Measurements from ENCODE around the gene HTR2A.
"Not testable (repeated sequence)": the region's sequence is repeated elsewhere in the genome, so short reads cannot be mapped to it uniquely, and the experiment has no call there.

Gene HTR2A

DNA sequence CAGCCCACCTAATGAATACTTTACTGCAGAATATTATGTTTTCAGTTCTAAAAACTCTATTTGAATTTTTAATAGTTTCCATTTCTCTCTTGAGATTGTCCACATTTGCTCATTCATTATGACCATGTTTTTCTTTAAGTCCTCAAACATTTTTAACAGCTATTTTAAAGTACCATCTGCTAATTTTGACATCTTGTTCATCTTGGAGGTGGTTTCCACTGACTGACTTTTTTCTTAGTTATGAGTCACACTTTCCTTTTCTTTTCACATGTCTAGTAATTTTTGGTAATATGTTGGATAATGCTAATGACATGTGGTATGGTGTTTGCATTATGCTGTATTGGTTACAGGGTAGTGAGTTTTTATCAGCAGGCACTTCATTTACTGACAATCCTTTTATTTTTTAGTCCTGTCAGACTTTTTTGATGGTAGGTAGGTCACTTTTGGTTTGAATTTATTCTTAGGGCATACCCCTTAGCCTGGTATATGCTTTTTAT lies 84.5 kb downstream of the HTR2A start:
- H3K36me3 ChIP-seq (ENCODE audit: insufficient read depth, low read length) = no peaks in the 10 kb centered on the region
- H3K4me1 ChIP-seq (ENCODE audit: insufficient read depth, low read length) = peaks cover 6% of the 10 kb centered on the region; the same call in 1 of the 2 replicates
- no peak overlapping the region for H3K27ac ChIP-seq (ENCODE audit: low read depth, low read length)
- no peaks in the 10 kb centered on the region for H3K27me3 ChIP-seq (ENCODE audit: insufficient read depth, low read length)
- H3K9ac ChIP-seq (ENCODE audit: low read depth, low read length) = no peak overlapping the region
- no peak overlapping the region for H3K4me3 ChIP-seq (ENCODE audit: low read length)
- H3K9me3 ChIP-seq (ENCODE audit: insufficient read depth, low read depth, low read length) = peaks cover 12% of the 10 kb centered on the region; the same call in 1 of the 2 replicates

DNA sequence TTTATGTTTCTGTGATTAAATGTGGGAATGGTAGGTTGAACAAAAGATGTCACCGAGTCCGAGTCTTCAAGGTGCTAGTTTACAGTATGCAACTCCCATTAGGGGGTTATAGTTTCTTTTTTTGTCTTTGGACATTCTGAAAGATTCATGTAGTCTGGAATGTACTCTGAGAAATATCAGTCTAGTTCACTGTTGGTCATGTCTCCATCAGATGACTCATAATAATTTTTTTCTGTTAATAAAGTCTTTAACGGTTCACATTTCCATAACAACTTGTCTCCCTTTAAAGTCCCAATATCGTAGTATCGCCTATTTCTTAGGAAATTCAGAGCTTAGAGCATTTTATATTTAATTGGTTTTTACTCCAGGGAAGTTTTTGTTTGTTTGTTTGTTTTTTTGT lies 86.4 kb downstream of the HTR2A start:
- H3K4me1 ChIP-seq (ENCODE audit: insufficient read depth, low read length) = no peaks in the 10 kb centered on the region
- H3K4me3 ChIP-seq (ENCODE audit: low read length) = no peak overlapping the region
- H3K27ac ChIP-seq (ENCODE audit: low read depth, low read length) = no peak overlapping the region
- peaks cover 12% of the 10 kb centered on the region; the same call in 1 of the 2 replicates for H3K9me3 ChIP-seq (ENCODE audit: insufficient read depth, low read depth, low read length)
- no peak overlapping the region for H3K9ac ChIP-seq (ENCODE audit: low read depth, low read length)
- no peaks in the 10 kb centered on the region for H3K27me3 ChIP-seq (ENCODE audit: insufficient read depth, low read length)
- WGBS = 93% methylated on average over 4 of the region's 5 CpGs
- no peaks in the 10 kb centered on the region for H3K36me3 ChIP-seq (ENCODE audit: insufficient read depth, low read length)

DNA sequence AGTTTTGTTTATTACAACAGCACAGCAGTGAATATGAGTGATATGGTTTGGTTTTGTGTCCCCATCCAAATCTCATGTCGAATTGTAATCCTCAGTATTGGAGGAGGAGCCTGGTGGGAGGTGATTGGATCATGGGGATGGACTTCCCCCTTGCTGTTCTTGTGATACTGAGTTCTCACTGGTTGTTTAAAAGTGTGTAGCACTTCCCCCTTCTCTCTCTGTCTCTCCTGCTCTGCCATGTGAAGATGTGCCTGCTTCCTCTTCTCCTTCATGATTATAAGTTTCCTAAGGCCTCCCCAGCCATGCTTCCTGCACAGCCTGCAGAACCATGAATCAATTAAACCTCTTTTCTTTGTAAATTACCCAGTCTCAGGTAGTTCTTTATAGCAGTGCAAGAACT lies 91.9 kb downstream of the HTR2A start:
- 96% methylated on average over 1 of the region's 1 CpG for WGBS
- H3K27me3 ChIP-seq (ENCODE audit: insufficient read depth, low read length); H3K4me1 ChIP-seq (ENCODE audit: insufficient read depth, low read length); H3K27ac ChIP-seq (ENCODE audit: low read depth, low read length); H3K9ac ChIP-seq (ENCODE audit: low read depth, low read length); H3K4me3 ChIP-seq (ENCODE audit: low read length); H3K9me3 ChIP-seq (ENCODE audit: insufficient read depth, low read depth, low read length); H3K36me3 ChIP-seq (ENCODE audit: insufficient read depth, low read length): not testable (repeated sequence)

- Histone ChIP-seq H3K4me1 (ENCODE audit: insufficient read depth, low read length) (no peaks in the 10 kb centered on the region), H3K9ac (ENCODE audit: low read depth, low read length) (no peak overlapping the region), H3K36me3 (ENCODE audit: insufficient read depth, low read length) (no peaks in the 10 kb centered on the region), H3K27ac (ENCODE audit: low read depth, low read length) (no peak overlapping the region), H3K4me3 (ENCODE audit: low read length) (no peak overlapping the region), H3K9me3 (ENCODE audit: insufficient read depth, low read depth, low read length) (no peaks in the 10 kb centered on the region), H3K27me3 (ENCODE audit: insufficient read depth, low read length) (no peaks in the 10 kb centered on the region)
- 94% methylated on average over 3 of the region's 3 CpGs for WGBS
Observed at GRCh38 chr13:46804391-46804815, 92.5 kb downstream of the HTR2A start.

- WGBS = 94% methylated on average over 5 of the region's 5 CpGs
- H3K27ac ChIP-seq (ENCODE audit: low read depth, low read length) = no peak overlapping the region
Observed at GRCh38 chr13:46803586-46803985, 93.3 kb downstream of the HTR2A start.

DNA sequence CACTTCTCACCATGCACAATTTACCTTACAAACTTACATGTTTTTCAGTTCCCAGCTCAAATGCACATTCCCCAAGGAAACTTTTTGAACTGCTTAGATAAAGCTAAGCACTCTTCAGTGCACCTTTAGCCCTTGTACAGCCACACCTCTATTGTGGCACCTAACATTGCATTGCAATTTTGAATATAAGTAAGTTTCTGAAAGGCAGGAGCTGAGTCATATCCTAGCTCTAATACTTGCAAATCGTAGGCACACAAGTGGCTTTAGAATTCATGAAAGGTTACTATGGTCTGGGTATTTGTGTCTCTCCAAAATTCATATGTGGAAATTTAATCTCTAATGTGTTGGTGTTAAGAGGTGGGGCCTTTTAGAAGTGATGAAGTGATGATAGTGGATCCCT lies 95.0 kb downstream of the HTR2A start:
- WGBS = 87% methylated on average over 1 of the region's 1 CpG
- Histone ChIP-seq H3K4me3 (ENCODE audit: low read length) (no peak overlapping the region), H3K9ac (ENCODE audit: low read depth, low read length) (no peak overlapping the region), H3K27me3 (ENCODE audit: insufficient read depth, low read length) (no peaks in the 10 kb centered on the region), H3K27ac (ENCODE audit: low read depth, low read length) (no peak overlapping the region), H3K36me3 (ENCODE audit: insufficient read depth, low read length) (no peaks in the 10 kb centered on the region), H3K9me3 (ENCODE audit: insufficient read depth, low read depth, low read length) (no peaks in the 10 kb centered on the region), H3K4me1 (ENCODE audit: insufficient read depth, low read length) (peaks cover 6% of the 10 kb centered on the region; the same call in 1 of the 2 replicates)

More at GRCh38 chr13:46803586-46803985, 93.3 kb downstream of the HTR2A start:
- Histone ChIP-seq H3K4me1 (ENCODE audit: insufficient read depth, low read length) (no peaks in the 10 kb centered on the region), H3K9ac (ENCODE audit: low read depth, low read length) (no peak overlapping the region), H3K4me3 (ENCODE audit: low read length) (no peak overlapping the region), H3K36me3 (ENCODE audit: insufficient read depth, low read length) (no peaks in the 10 kb centered on the region), H3K27me3 (ENCODE audit: insufficient read depth, low read length) (no peaks in the 10 kb centered on the region), H3K9me3 (ENCODE audit: insufficient read depth, low read depth, low read length) (no peaks in the 10 kb centered on the region)

- Histone ChIP-seq H3K9me3 (ENCODE audit: insufficient read depth, low read depth, low read length) (no peaks in the 10 kb centered on the region), H3K27me3 (ENCODE audit: insufficient read depth, low read length) (no peaks in the 10 kb centered on the region), H3K9ac (ENCODE audit: low read depth, low read length) (no peak overlapping the region), H3K36me3 (ENCODE audit: insufficient read depth, low read length) (no peaks in the 10 kb centered on the region), H3K27ac (ENCODE audit: low read depth, low read length) (no peak overlapping the region), H3K4me3 (ENCODE audit: low read length) (no peak overlapping the region), H3K4me1 (ENCODE audit: insufficient read depth, low read length) (peaks cover 23% of the 10 kb centered on the region)
- 90% methylated on average over 4 of the region's 4 CpGs for WGBS
Observed at GRCh38 chr13:46799139-46799538, 97.7 kb downstream of the HTR2A start.

DNA sequence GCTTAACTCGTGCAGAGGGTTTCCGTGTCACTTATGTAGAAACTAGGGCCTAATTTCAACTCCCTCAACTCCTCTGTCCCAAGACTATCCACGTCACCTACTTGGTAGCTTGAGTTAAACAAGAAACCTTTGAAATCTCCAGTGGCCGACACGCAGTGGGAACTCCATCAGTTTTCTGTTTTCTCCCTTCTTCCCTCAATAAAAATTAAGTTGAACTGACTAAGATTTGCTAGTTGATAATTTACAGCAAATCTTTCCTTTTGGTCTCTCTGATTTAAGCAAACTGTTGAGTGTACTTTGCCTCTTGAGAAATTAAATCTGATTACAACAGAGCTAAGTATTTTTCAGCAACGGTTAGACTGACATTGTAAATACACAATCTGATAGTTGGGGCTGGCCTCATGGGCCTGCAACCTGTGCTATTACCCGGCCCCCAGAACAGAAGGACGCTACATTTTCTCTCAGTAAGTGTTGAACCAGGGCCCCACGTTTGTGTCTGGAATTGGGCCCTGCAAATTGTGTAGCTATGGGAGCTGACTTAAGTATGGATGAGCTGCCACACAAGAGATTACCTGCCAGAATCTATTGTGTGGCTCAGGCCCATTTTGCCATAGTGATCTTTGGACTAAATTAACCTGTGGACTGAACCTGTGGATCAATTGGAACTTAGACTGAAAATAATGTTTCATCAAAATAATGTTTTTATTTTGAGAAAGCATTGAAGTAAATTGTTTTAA lies 99.2 kb downstream of the HTR2A start:
- no peaks in the 10 kb centered on the region for H3K9me3 ChIP-seq (ENCODE audit: insufficient read depth, low read depth, low read length)

DNA sequence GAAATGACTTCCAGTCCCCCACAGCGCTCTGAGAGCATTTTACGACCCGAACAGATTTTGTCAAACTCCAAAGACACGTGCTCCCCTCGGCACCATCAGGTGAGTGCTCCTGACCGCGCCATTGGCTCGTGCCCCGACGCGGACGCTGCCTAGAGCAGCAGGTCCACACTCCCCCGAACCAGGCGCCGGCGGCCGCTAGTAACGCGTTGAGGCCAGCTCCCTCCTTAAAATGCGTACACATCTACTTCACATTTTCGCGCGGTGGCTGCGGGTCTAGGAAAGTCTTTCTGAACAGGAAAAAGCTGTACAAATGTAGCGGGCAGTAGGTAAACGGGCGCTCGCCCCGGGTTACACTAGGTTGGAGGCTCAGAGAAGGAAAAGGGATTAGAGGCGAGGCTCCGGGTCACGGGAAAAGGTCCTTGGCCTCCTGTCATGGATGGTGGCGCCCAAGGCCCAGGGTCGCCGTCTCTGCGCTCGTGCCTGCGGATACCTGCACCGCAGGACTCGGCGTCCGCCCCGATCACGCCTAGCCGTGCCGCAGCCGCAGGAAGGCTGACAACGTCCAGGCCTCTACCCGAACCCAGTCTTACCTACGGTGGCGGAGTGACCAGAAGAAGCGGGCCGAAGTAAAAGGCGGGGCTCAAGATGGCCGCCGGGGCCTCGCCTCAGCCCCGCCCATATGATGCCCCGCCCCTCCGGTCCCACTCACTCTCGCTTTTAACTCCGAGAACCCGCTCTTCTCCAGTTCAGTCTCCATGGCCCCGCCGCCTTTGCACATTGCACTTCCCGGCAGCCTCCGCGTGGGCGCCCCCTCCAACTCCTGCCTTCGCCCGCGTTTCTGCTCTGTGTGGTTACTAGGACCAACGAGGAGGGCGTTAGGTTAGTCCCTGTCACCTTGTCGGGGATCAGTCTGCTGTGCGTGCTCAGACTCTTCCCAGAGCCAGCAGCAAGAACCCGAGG lies 100.1 kb downstream of the HTR2A start, which contains the start of gene ESD:
ESD (minus strand) TSS at position 647 of the 960 bp plus-strand sequence. CDS start 5,748 bp downstream, outside the sequence.
- H3K27ac ChIP-seq (ENCODE audit: low read depth, low read length) = peak within 1 kb of the TSS; percentile 84
- peak within 1 kb of the TSS; percentile 87 for H3K9ac ChIP-seq (ENCODE audit: low read depth, low read length)
- 3% methylated on average over 77 of the region's 77 CpGs for WGBS
- peak within 1 kb of the TSS; percentile 87 for H3K4me3 ChIP-seq (ENCODE audit: low read length)
- H3K9me3 ChIP-seq (ENCODE audit: insufficient read depth, low read depth, low read length) = no peaks in the 10 kb centered on the region
- H3K27me3 ChIP-seq (ENCODE audit: insufficient read depth, low read length) = no peaks in the 10 kb centered on the region
- peaks cover 23% of the 10 kb centered on the region for H3K4me1 ChIP-seq (ENCODE audit: insufficient read depth, low read length)
- peaks cover 7% of the 10 kb centered on the region; the same call in 1 of the 2 replicates for H3K36me3 ChIP-seq (ENCODE audit: insufficient read depth, low read length)

More for the DNA sequence above, 99.2 kb downstream of the HTR2A start:
- peak overlapping the region; percentile 66 for H3K9ac ChIP-seq (ENCODE audit: low read depth, low read length)
- H3K36me3 ChIP-seq (ENCODE audit: insufficient read depth, low read length) = no peaks in the 10 kb centered on the region
- H3K4me1 ChIP-seq (ENCODE audit: insufficient read depth, low read length) = peaks cover 23% of the 10 kb centered on the region
- 74% methylated on average over 9 of the region's 9 CpGs for WGBS
- no peaks in the 10 kb centered on the region for H3K27me3 ChIP-seq (ENCODE audit: insufficient read depth, low read length)
- peak overlapping the region; percentile 87 for H3K4me3 ChIP-seq (ENCODE audit: low read length)
- peak overlapping the region; percentile 45; the same call in 1 of the 2 replicates for H3K27ac ChIP-seq (ENCODE audit: low read depth, low read length)

DNA sequence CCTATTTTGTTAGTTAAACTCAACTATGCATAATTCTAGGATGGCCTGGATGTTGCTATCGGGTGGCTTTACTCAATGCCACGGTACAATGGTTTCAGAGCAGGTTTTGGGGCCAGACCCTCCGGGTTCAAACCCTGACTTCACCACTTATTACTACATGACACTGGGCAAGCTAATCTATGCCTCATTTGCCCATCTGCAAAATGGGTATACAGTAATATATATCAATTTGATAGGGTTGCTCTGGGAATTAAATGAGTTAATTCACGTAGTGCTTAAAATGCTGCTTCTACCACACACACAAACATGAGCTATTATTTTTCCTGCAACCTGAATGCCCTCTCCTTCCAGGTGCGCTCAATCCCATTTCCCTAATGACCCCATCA lies 100.7 kb downstream of the HTR2A start:
- Histone ChIP-seq H3K27me3 (ENCODE audit: insufficient read depth, low read length) (no peaks in the 10 kb centered on the region), H3K27ac (ENCODE audit: low read depth, low read length) (peak overlapping the region; percentile 84; the same call in 1 of the 2 replicates), H3K4me1 (ENCODE audit: insufficient read depth, low read length) (peaks cover 23% of the 10 kb centered on the region), H3K4me3 (ENCODE audit: low read length) (peak overlapping the region; percentile 87), H3K36me3 (ENCODE audit: insufficient read depth, low read length) (peaks cover 14% of the 10 kb centered on the region), H3K9ac (ENCODE audit: low read depth, low read length) (peak overlapping the region; percentile 87), H3K9me3 (ENCODE audit: insufficient read depth, low read depth, low read length) (no peaks in the 10 kb centered on the region)
- 73% methylated on average over 5 of the region's 5 CpGs for WGBS

GRCh38 chr13:46795321-46795720 lies 101.5 kb downstream of the HTR2A start:
- no peaks in the 10 kb centered on the region for H3K9me3 ChIP-seq (ENCODE audit: insufficient read depth, low read depth, low read length)
- H3K36me3 ChIP-seq (ENCODE audit: insufficient read depth, low read length) = peaks cover 22% of the 10 kb centered on the region
- 67% methylated on average over 4 of the region's 6 CpGs for WGBS
- peaks cover 23% of the 10 kb centered on the region for H3K4me1 ChIP-seq (ENCODE audit: insufficient read depth, low read length)
- no peak overlapping the region for H3K9ac ChIP-seq (ENCODE audit: low read depth, low read length)
- H3K27me3 ChIP-seq (ENCODE audit: insufficient read depth, low read length) = no peaks in the 10 kb centered on the region
- H3K27ac ChIP-seq (ENCODE audit: low read depth, low read length) = no peak overlapping the region
- H3K4me3 ChIP-seq (ENCODE audit: low read length) = no peak overlapping the region

Measured in HUES64 (cell line).